HG03097 (cell line): Measurements from ENCODE around the gene ASF1A.

Source experiments
- ATAC-seq: cut with Tn5 transposase; IDR thresholded peaks from one replicate; pipeline ENCODE4 v1.9.1; 2021; ENCODE audit not compliant: unreplicated experiment, low FRiP score

The ASF1A gene

DNA sequence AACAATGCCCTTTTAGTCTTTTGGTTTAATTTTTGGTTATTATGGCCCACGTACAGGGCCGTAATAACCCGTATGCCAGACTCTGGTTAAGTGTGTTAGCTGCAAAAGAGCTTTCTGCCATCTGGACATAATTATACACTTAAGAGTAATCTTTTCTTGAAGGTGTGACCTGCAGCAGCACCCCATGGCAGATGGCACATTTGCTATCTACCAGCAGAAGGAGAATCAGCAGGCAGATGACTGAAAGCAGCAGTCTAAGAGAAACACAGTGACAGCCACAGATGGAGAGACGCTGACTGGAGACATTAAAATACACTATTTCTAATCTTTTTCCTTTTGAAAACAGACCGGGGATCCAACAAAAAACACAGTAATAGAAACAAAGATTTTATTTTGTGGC, 18.7 kb downstream of the ASF1A start:
- ATAC-seq: no peak

- ATAC-seq: no peak
Observed at GRCh38 chr6:118913161-118913560, 19.2 kb downstream of the ASF1A start.

GRCh38 chr6:118914598-118914997, 20.6 kb downstream of the ASF1A start:
- ATAC-seq: no peak

- no peak for ATAC-seq
Observed at GRCh38 chr6:118917546-118918328, 23.8 kb downstream of the ASF1A start.

- ATAC-seq: no peak
Observed at GRCh38 chr6:118918329-118918725, 24.4 kb downstream of the ASF1A start.

GRCh38 chr6:118921084-118921483, 27.1 kb downstream of the ASF1A start:
- no peak for ATAC-seq

GRCh38 chr6:118923035-118923434, 29.1 kb downstream of the ASF1A start:
- ATAC-seq: no peak

GRCh38 chr6:118930680-118931079, 36.7 kb downstream of the ASF1A start:
- no peak for ATAC-seq

- no peak for ATAC-seq
Observed at GRCh38 chr6:118931436-118931835, 37.5 kb downstream of the ASF1A start.

- ATAC-seq: no peak
Observed at GRCh38 chr6:118932421-118932820, 38.5 kb downstream of the ASF1A start.

- ATAC-seq: no peak
Observed at GRCh38 chr6:118933855-118934460, 40.0 kb downstream of the ASF1A start.

GRCh38 chr6:118934461-118935330, 40.7 kb downstream of the ASF1A start, which contains the start of gene MCM9:
MCM9 (minus strand) TSS chr6:118935159; CDS start chr6:118931723, 3,436 bp downstream.
- ATAC-seq: peak; percentile 96

- no peak for ATAC-seq
Observed at GRCh38 chr6:118935331-118935668, 41.3 kb downstream of the ASF1A start.

- ATAC-seq: no peak
Observed at GRCh38 chr6:118935978-118936703, 42.2 kb downstream of the ASF1A start.

DNA sequence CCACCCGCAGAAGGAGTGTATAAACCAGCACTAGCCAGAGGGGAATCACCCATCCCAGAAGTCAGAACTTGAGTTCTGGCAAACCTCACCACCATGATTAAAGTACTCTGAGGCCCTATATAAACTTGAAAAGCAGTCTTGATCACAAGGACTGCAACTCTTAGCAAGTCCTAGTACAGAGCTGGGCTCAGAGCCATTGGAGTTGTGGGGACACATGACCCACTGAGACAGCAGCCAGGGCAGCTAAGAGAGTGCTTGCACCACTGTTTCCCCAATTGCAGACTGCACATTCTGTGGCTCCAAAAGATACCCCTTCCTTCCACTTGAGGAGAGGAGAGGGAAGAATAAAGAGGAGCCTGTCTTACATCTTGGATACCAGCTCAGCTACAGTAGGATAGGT, 45.7 kb downstream of the ASF1A start:
- no peak for ATAC-seq

GRCh38 chr6:118940770-118941169, 46.8 kb downstream of the ASF1A start:
- ATAC-seq: no peak

- no peak for ATAC-seq
Observed at GRCh38 chr6:118945217-118945616, 51.3 kb downstream of the ASF1A start.

- ATAC-seq: no peak
Observed at GRCh38 chr6:118952683-118953082, 58.7 kb downstream of the ASF1A start.

DNA sequence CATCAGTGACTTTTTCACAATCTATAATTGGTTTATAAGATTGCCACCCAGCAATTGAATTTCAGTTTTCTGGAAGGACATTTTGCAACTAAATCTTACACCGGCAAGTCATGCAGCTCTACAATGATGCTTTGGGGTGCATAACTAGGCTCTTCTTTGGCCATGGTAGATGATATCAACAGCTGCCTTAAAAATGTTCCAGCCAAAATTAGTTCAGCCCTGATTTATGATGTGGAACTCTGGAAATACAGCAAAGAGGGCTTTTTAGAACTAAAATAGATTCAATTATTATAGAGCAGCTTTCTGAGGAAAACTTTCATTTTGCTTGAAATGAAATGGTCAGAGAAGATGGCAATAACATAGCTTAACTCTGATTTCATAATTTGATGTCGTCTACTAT, 59.4 kb downstream of the ASF1A start:
- ATAC-seq: no peak
